Neuronal stem cell (in vitro differentiated cells): ENCODE measurements around the gene PROSER3.

Experiments
- DNase-seq: peaks from one replicate; pipeline ENCODE4 v3.0.0-alpha.2; 2013; ENCODE audit warnings: low spot score
- H2AFZ ChIP-seq: one replicate; pipeline ENCODE4 v1.6.1; 2013; ENCODE audit warnings: mild to moderate bottlenecking, low read length, inconsistent platforms
- H2AK5ac ChIP-seq: 2 replicates; pipeline ENCODE4 v1.6.1; 2013; ENCODE audit warnings: low read depth, mild to moderate bottlenecking, inconsistent platforms, low read length, moderate library complexity, mixed read lengths
- H2BK120ac ChIP-seq: 2 replicates; pipeline ENCODE4 v1.6.1; 2013; ENCODE audit warnings: low read depth, mild to moderate bottlenecking, inconsistent platforms, low read length, moderate library complexity, mixed read lengths
- H2BK12ac ChIP-seq: one replicate; pipeline ENCODE4 v1.6.1; 2013; ENCODE audit warnings: low read length, inconsistent platforms
- H2BK15ac ChIP-seq: 2 replicates; pipeline ENCODE4 v1.6.1; 2013; ENCODE audit warnings: mild to moderate bottlenecking, low read length, inconsistent platforms, mixed read lengths
- H2BK5ac ChIP-seq: one replicate; pipeline ENCODE4 v1.6.1; 2013; ENCODE audit warnings: inconsistent platforms, mild to moderate bottlenecking, low read length, moderate library complexity
- H3K14ac ChIP-seq: one replicate; pipeline ENCODE4 v1.6.1; 2013; ENCODE audit warnings: low read length, inconsistent platforms
- H3K18ac ChIP-seq: 2 replicates; pipeline ENCODE4 v1.6.1; 2013; ENCODE audit warnings: low read length, inconsistent platforms
- H3K23ac ChIP-seq: 2 replicates; pipeline ENCODE4 v1.6.1; 2013; ENCODE audit warnings: low read depth, mild to moderate bottlenecking, mixed read lengths, low read length, inconsistent platforms; ENCODE audit not compliant: poor library complexity
- H3K27ac ChIP-seq: replicated peaks from 3 replicates; pipeline ENCODE4 v1.5.1; 2013; ENCODE audit warnings: low read length, inconsistent platforms
- H3K27me3 ChIP-seq, 3 experiments: 2 replicates each; pipeline ENCODE4 v1.6.1; 2013; ENCODE audit warnings: low read length in 3 of 3, mild to moderate bottlenecking in 2 of 3, inconsistent platforms in 1 of 3, low read depth in 1 of 3, mixed read lengths in 1 of 3, moderate library complexity in 1 of 3; ENCODE audit not compliant: control insufficient read depth in 3 of 3, insufficient read depth in 3 of 3
- H3K36me3 ChIP-seq, 2 donors: replicated peaks in 1 of 2; 2 replicates each; pipeline ENCODE4 v1.6.1; 2013; ENCODE audit warnings: low read length in 2 of 2; ENCODE audit not compliant: control insufficient read depth in 2 of 2, insufficient read depth in 2 of 2
- H3K4ac ChIP-seq: 2 replicates; pipeline ENCODE4 v1.6.1; 2013; ENCODE audit warnings: inconsistent platforms, mild to moderate bottlenecking, low read length, moderate library complexity
- H3K4me1 ChIP-seq, 2 donors: 1 replicate in 1 of 2; 2 replicates in 1 of 2; pipeline ENCODE4 v1.6.1; 2013; ENCODE audit warnings: low read length in 2 of 2, low read depth in 1 of 2; ENCODE audit not compliant: control insufficient read depth in 2 of 2, insufficient read depth in 1 of 2
- H3K4me2 ChIP-seq: one replicate; pipeline ENCODE4 v1.6.1; 2013; ENCODE audit warnings: mild to moderate bottlenecking, low read length, inconsistent platforms; ENCODE audit not compliant: insufficient read depth, poor library complexity, severe bottlenecking
- H3K4me3 ChIP-seq, 2 donors: 2 replicates each; pipeline ENCODE4 v1.5.1; 2013; ENCODE audit warnings: low read length in 2 of 2, mild to moderate bottlenecking in 2 of 2, inconsistent platforms in 1 of 2, moderate library complexity in 1 of 2
- H3K79me1 ChIP-seq: one replicate; pipeline ENCODE4 v1.6.1; 2013; ENCODE audit warnings: low read depth, mild to moderate bottlenecking, inconsistent platforms, low read length, moderate library complexity
- H3K9ac ChIP-seq: one replicate; pipeline ENCODE4 v1.6.1; 2013; ENCODE audit warnings: mild to moderate bottlenecking, low read depth, low read length, inconsistent platforms; ENCODE audit not compliant: poor library complexity
- H3K9me3 ChIP-seq, 2 donors: replicated peaks in 1 of 2; 2 replicates each; pipeline versions ENCODE3 to v1.6.1; 2013; ENCODE audit warnings: low read length in 2 of 2, mild to moderate bottlenecking in 2 of 2, inconsistent platforms in 1 of 2, low read depth in 1 of 2, mixed read lengths in 1 of 2, moderate library complexity in 1 of 2; ENCODE audit not compliant: control insufficient read depth in 2 of 2, insufficient read depth in 1 of 2
- H4K8ac ChIP-seq: one replicate; pipeline ENCODE4 v1.6.1; 2013; ENCODE audit warnings: low read depth, mild to moderate bottlenecking, inconsistent platforms, low read length, moderate library complexity
- H4K91ac ChIP-seq: one replicate; pipeline ENCODE4 v1.6.1; 2013; ENCODE audit warnings: low read length, low read depth, mild to moderate bottlenecking, inconsistent platforms; ENCODE audit not compliant: poor library complexity
- WGBS, 2 donors: extraction: QIAGEN DNeasy Blood & Tissue Kit; methylation state at CpG; one replicate each; pipeline ENCODE4 v1.1.7; 2013; ENCODE audit warnings: missing lambda C conversion rate in 2 of 2, mixed read lengths in 1 of 2; ENCODE audit not compliant: insufficient read length in 2 of 2, insufficient replicate concordance in 1 of 2; ENCODE audit errors: extremely low coverage in 2 of 2; 5-methylcytosine and 5-hydroxymethylcytosine counted together

The PROSER3 gene

DNA sequence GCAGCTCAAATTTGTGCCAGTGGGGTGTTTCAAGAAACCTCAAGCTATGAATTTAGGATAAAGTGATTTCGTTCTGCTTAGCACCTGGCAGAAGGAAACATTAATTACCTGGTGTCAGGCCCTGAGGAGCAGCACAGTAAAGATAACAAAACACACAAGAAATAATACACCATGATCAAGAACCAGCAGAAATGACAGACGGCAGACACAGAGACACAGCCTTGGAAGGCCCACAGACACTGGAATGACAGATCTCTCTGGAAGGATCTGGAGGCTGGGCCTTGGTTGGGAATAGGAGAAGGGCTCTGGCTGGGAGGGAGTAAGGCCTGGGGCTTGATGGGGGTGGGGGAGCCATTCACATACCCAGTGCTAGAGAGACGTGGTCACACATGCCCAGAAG is 43.9 kb downstream of the PROSER3 start:
- H3K27ac ChIP-seq = no peak overlapping the region
- no peak overlapping the region for H2AK5ac ChIP-seq
- H2BK15ac ChIP-seq = no peak overlapping the region
- H2BK120ac ChIP-seq = no peak overlapping the region
- no peak overlapping the region for H3K4ac ChIP-seq
- H3K14ac ChIP-seq = no peak overlapping the region
- no peak overlapping the region for H2AFZ ChIP-seq
- no peak overlapping the region for H3K4me2 ChIP-seq
- no peak overlapping the region for H4K8ac ChIP-seq
- H3K9ac ChIP-seq = no peak overlapping the region
- peaks cover 8% of the 10 kb centered on the region for H3K79me1 ChIP-seq
- peaks cover 3 to 8% of the 10 kb centered on the region in 2 donors for H3K4me1 ChIP-seq
- no peak overlapping the region for H4K91ac ChIP-seq
- no CpG with 5 or more reads among the region's 3 CpGs for WGBS, 2 donors
- H3K23ac ChIP-seq = no peak overlapping the region
- no peak overlapping the region for H3K18ac ChIP-seq
- no peaks in the 10 kb centered on the region for H3K9me3 ChIP-seq
- no peak overlapping the region for H2BK12ac ChIP-seq
- H3K4me3 ChIP-seq = no peak overlapping the region
- no peak for DNase-seq
- H3K36me3 ChIP-seq = no peaks in the 10 kb centered on the region
- H3K27me3 ChIP-seq = peaks cover 6 to 31% (median 12%) of the 10 kb centered on the region in 3 experiments
- no peak overlapping the region for H2BK5ac ChIP-seq

- no peak overlapping the region for H2BK15ac ChIP-seq
- no peak overlapping the region for H3K4me2 ChIP-seq
- H3K4me1 ChIP-seq = no peaks in the 10 kb centered on the region
These were observed 47.6 kb downstream of the PROSER3 start for GRCh38 chr19:35805526-35806102.

GRCh38 chr19:35806597-35806996 is 48.6 kb downstream of the PROSER3 start:
- H2AK5ac ChIP-seq = peak overlapping the region; percentile 78
- H2AFZ ChIP-seq = no peak overlapping the region
- peak overlapping the region in 1 of 2 donors; percentile 24 for H3K4me3 ChIP-seq
- peak overlapping the region; percentile 61 for H2BK5ac ChIP-seq
- H2BK120ac ChIP-seq = no peak overlapping the region
- no peak for DNase-seq
- H3K79me1 ChIP-seq = peaks cover 4% of the 10 kb centered on the region
- no peak overlapping the region for H4K91ac ChIP-seq
- H3K18ac ChIP-seq = no peak overlapping the region
- no peaks in the 10 kb centered on the region for H3K4me1 ChIP-seq
- no peak overlapping the region for H3K23ac ChIP-seq
- no peak overlapping the region for H3K9ac ChIP-seq
- no peak overlapping the region for H3K4ac ChIP-seq
- no peaks in the 10 kb centered on the region for H3K9me3 ChIP-seq
- no peak overlapping the region for H4K8ac ChIP-seq
- H3K4me2 ChIP-seq = no peak overlapping the region
- no CpG with 5 or more reads among the region's 18 CpGs for whole genome bisulfite sequencing, 2 donors
- peak overlapping the region; percentile 50 for H3K14ac ChIP-seq
- H2BK15ac ChIP-seq = peak overlapping the region; percentile 54
- H3K27me3 ChIP-seq = peaks cover 0 to 9% (median 0%) of the 10 kb centered on the region in 3 experiments
- no peak overlapping the region for H3K27ac ChIP-seq
- H3K36me3 ChIP-seq = no peaks in the 10 kb centered on the region
- H2BK12ac ChIP-seq = no peak overlapping the region

More at GRCh38 chr19:35805526-35806102, 47.6 kb downstream of the PROSER3 start:
- Histone ChIP-seq H3K27me3 (peaks cover 0 to 8% (median 0%) of the 10 kb centered on the region in 3 experiments), H4K8ac (no peak overlapping the region), H2BK120ac (no peak overlapping the region), H3K4ac (no peak overlapping the region), H2AK5ac (no peak overlapping the region), H2AFZ (no peak overlapping the region), H3K18ac (no peak overlapping the region), H3K79me1 (peaks cover 4% of the 10 kb centered on the region), H2BK5ac (no peak overlapping the region), H2BK12ac (no peak overlapping the region), H3K14ac (no peak overlapping the region), H3K9me3 (no peaks in the 10 kb centered on the region), H3K27ac (no peak overlapping the region), H3K23ac (no peak overlapping the region), H3K9ac (no peak overlapping the region), H4K91ac (no peak overlapping the region), H3K36me3 (no peaks in the 10 kb centered on the region), H3K4me3 (peak overlapping the region in 1 of 2 donors; percentile 58)
- no CpG with 5 or more reads among the region's 5 CpGs for WGBS, 2 donors
- no peak for DNase-seq

- peaks cover 0 to 12% (median 0%) of the 10 kb centered on the region in 3 experiments for H3K27me3 ChIP-seq
- no peak overlapping the region for H2AK5ac ChIP-seq
- DNase-seq = no peak
- H3K27ac ChIP-seq = no peak overlapping the region
- H3K36me3 ChIP-seq = no peaks in the 10 kb centered on the region
- no peak overlapping the region for H3K4me2 ChIP-seq
- peaks cover 4% of the 10 kb centered on the region for H3K79me1 ChIP-seq
- H2BK5ac ChIP-seq = no peak overlapping the region
- no peak overlapping the region for H4K8ac ChIP-seq
- no peak overlapping the region for H2BK120ac ChIP-seq
- H3K14ac ChIP-seq = no peak overlapping the region
- H3K9ac ChIP-seq = no peak overlapping the region
- no peak overlapping the region for H3K18ac ChIP-seq
- no peak overlapping the region for H4K91ac ChIP-seq
- no peak overlapping the region for H2BK15ac ChIP-seq
- no peaks in the 10 kb centered on the region for H3K9me3 ChIP-seq
- no peak overlapping the region for H3K4ac ChIP-seq
- H2BK12ac ChIP-seq = no peak overlapping the region
- WGBS, 2 donors = no CpG with 5 or more reads among the region's 5 CpGs
- H3K23ac ChIP-seq = no peak overlapping the region
- no peaks in the 10 kb centered on the region for H3K4me1 ChIP-seq
- H2AFZ ChIP-seq = no peak overlapping the region
- no peak overlapping the region for H3K4me3 ChIP-seq
These were observed 49.7 kb downstream of the PROSER3 start for GRCh38 chr19:35807633-35808032.
